ENCODE results near the gene RASGRP2.

RASGRP2 gene

GRCh38 chr11:64770120-64770519 is 26.2 kb upstream of the RASGRP2 start:
- no peak for FAIRE-seq

GRCh38 chr11:64769283-64769682 is 25.3 kb upstream of the RASGRP2 start:
- no peak for FAIRE-seq

GRCh38 chr11:64768300-64768694 is 24.4 kb upstream of the RASGRP2 start:
- no peak for FAIRE-seq

GRCh38 chr11:64767344-64768299 is 23.7 kb upstream of the RASGRP2 start:
- FAIRE-seq, result no peak

- no peak for FAIRE-seq
Observed at GRCh38 chr11:64766881-64767280, 22.9 kb upstream of the RASGRP2 start.

GRCh38 chr11:64765851-64766665 is 22.1 kb upstream of the RASGRP2 start:
- FAIRE-seq, result no peak

GRCh38 chr11:64765291-64765850 is 21.4 kb upstream of the RASGRP2 start:
- no peak for FAIRE-seq

GRCh38 chr11:64764753-64765152 is 20.8 kb upstream of the RASGRP2 start:
- FAIRE-seq, result no peak

- no peak for FAIRE-seq
Observed at GRCh38 chr11:64764040-64764611, 20.2 kb upstream of the RASGRP2 start.

- no peak for FAIRE-seq
Observed at GRCh38 chr11:64763526-64764039, 19.6 kb upstream of the RASGRP2 start.

GRCh38 chr11:64762674-64763525 is 19.0 kb upstream of the RASGRP2 start:
- FAIRE-seq, result no peak

- no peak for FAIRE-seq
Observed at GRCh38 chr11:64762277-64762673, 18.3 kb upstream of the RASGRP2 start.

- FAIRE-seq, result no peak
Observed at GRCh38 chr11:64760759-64761420, 16.9 kb upstream of the RASGRP2 start.

GRCh38 chr11:64759722-64760719 is 16.1 kb upstream of the RASGRP2 start, which contains the start of gene PYGM:
Gene PYGM (minus strand): TSS chr11:64759974. CDS start chr11:64759898, 76 bp downstream.
- FAIRE-seq, result no peak

GRCh38 chr11:64759131-64759721 is 15.3 kb upstream of the RASGRP2 start:
- FAIRE-seq, result no peak

- FAIRE-seq, result no peak
Observed at GRCh38 chr11:64758330-64759079, 14.6 kb upstream of the RASGRP2 start.

GRCh38 chr11:64757549-64758329 is 13.8 kb upstream of the RASGRP2 start:
- no peak for FAIRE-seq

Measured in colon (tissue), 2 donors.